HG03108 (cell line): ENCODE results near the gene PTH2.

Experiments used
- ATAC-seq: cut with Tn5 transposase; IDR thresholded peaks from one replicate; pipeline ENCODE4 v1.9.1; 2021; ENCODE audit warnings: moderate library complexity; ENCODE audit not compliant: unreplicated experiment

Gene PTH2

DNA sequence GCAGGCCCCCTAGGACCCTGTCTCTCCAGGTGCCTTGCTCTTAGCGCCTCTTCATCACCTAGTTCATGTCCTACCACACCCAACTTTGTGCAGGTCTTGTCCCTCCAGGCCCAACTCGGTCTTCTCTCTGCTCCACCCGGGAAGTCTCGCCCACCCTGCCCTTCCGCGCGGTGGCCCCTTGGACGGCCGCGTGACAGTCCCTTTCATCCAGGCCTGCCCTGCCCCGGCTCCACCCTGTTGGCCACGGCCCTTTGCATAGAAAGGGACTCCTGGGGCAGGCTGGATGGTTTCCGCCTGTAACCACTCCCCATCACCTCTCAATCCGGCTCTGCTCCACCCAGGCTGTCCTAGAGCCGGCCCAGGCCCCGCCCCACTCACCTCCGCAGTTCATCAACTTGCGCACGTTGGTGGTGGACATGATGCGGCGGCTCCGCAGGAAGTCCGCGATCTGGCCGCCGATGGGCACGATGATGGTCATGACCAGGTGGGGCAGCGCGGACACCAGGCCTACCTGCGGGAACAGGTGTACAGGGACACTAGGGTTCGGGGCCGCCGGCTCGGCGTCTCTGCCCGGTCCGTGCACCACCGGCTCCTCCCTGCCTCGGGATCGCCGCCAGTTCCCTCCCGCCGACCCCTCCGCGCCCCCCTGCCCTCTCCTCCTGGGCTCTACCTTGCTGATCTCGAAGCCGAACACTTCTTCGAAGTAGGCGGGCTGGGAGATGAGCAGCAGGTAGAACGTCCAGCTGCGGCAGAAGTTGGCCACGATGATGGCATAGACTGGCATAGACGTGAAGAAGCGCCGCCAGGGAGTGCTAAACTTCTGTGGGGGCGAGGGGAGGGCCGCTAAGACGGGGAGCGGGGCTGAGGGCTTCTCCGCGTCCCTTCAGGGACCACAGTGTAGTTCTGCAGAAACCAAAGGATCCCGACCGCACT is 9.2 kb upstream of the PTH2 start:
- no peak for ATAC-seq

DNA sequence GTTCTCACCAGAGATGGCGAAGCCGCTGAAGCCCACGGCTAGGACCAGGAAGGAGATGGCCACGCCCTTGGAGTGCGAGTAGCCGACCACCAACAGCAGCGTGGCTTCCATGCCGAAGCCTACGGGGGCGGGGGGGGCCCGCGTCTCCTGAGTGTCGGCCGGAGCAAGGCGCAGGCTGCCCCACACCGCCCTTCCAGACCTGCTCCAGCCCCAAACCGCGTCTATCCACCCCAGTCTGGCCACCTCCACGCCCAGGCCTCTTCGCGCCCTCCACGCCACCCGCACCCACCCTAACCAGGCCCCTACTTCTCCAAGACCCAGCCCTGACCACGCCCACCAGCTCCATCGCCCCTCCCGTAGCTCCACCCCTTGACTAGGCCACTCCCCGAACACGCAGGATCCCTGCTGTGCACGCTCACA is 8.1 kb upstream of the PTH2 start:
- ATAC-seq: no peak

DNA sequence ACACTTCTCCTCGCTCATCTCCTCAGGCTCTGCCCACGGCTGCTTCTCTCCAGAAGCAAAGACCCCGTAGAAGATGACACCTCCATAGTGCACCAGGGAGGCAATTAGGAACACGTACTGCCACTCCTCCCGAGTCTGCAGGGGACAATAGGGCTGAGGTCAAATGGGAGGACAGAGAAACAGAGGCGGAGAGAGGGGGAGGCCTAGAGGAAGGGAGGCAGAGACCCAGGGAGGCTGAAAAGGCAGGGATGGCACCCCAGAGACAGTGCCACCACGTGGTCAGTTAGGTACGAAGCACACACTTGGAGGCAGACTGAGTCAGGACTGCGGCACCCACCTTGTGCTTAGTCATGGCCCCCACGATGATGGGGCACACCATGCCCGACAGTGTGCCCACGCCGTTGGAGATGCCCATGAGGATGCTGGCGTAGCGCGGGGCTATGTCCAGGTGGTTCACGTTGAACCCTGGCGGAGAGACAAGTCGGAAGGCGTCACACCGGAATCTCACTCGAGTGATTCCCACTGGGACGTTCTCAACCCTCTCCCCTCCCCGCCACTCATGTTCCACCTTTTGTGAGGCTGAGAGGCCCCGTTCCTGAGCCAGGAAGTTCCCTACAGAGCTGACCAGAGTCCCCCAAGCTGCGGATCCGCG is 7.6 kb upstream of the PTH2 start:
- ATAC-seq: no peak

DNA sequence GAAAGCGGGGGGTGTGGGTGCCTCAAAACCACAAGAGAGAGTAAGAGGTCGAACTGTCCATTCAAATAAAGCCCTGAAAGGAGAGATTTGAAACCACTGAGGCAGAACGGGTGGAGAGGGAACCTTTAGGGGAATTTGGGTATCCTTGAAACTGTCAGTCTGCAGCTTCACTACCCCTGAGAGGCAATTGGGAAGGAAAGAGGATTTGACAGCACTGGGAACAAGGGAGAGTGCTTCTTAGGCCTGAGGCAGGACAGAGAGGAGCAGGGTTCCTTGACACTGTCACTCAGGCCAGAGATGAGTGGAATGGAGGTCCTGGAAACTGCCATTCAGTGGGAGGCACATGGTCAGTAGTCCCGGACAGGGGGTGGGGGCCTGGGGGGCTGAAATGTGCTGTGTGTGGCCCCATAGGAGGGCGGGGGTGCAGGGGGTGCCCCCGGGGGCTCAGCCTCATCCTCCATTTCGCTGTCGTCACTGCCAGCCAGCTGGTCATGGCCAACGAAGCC is 7.0 kb upstream of the PTH2 start:
- no peak for ATAC-seq

DNA sequence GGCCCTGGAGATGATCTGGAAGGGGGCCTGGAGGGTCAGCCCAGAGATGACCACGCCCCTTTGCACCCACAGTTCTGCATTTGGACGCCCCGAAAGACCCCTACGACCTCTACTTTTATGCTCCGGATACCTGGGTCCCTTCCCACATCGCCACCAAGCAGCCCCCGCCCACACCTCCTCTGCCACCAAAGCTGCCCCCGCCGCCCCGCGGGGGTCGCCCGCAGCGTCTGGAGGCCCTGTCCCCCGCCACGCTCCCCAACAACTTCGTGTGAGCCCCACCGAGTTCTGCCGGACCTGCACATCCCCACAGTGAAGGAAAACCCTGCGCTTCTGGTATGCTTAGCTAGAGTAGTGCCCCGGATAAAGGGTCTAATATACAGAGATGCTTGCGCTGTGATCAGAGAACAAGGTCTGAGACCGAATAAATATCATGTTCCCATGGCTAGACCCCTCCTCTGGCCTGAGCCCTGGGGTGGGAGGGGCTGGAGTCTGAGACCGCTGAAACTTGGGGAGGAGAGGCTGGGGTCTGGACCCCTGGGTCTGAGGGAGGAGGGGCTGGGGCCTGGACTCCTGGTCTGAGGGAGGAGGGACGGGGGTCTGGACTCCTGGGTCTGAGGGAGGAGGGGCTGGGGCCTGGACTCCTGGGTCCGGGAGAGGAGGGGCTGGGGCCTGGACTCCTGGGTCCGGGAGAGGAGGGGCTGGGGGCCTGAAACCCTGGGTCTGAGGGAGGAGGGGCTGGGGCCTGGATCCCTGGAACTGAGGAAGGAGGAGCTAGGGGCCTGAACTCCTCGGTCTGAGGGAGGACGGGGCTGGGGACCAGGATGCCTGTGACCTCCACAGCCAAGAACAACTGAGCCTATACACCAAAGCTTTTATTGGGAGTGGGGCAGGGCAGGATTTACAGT is 5.6 kb upstream of the PTH2 start:
- no peak for ATAC-seq

DNA sequence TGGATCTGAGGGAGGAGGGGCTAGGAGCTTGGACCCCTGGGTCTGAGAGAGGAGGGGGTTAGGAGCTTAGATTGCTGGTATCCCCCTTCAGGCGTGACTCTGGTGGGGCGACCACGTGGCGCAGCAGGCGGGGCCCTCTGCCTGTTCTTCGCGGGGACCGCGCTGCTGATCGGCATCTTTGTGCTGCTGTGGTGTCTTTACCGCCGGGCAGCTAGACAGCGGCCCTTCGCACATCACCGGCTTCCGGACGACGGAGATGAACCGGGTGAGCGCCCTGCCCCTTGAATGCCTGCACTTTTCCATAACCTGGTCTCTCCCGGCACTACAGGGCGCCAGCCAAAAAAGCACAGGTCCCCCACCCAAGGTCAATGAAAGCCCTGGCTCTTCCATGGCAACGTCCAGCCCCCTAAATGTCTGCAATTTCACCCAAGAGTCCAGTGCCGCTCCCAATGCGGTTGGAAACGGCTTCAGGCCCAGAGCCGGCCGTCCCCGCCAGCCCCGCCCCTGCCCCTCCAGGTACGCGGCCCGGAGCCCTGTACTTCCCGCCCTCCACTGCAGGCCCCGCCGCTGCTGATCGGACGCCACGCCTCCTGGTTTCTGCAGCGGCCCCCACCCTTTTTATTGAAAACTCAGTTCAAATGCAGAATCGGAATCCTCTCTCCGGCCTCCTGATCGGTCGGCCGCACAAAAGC is 4.8 kb upstream of the PTH2 start:
- ATAC-seq: no peak

DNA sequence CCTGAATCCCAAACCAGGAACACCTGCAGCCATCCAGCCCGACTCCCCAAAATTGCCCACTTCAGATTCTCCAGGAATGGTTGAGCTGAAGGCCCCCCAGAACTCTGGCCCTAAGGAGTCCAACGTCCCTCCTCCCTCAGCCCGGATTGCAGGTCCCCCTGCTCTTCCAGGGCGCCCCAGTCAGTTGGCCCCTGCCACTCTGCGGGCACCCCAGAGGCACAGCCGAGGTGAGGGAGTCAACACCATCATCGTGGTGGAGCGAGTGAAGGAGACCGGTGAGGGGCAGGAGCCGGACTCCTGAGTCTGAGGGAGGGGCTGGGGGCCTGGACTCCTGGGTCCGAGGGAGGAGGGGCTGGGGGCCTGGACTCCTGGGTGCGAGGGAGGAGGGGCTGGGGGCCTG is 4.1 kb upstream of the PTH2 start:
- no peak for ATAC-seq

DNA sequence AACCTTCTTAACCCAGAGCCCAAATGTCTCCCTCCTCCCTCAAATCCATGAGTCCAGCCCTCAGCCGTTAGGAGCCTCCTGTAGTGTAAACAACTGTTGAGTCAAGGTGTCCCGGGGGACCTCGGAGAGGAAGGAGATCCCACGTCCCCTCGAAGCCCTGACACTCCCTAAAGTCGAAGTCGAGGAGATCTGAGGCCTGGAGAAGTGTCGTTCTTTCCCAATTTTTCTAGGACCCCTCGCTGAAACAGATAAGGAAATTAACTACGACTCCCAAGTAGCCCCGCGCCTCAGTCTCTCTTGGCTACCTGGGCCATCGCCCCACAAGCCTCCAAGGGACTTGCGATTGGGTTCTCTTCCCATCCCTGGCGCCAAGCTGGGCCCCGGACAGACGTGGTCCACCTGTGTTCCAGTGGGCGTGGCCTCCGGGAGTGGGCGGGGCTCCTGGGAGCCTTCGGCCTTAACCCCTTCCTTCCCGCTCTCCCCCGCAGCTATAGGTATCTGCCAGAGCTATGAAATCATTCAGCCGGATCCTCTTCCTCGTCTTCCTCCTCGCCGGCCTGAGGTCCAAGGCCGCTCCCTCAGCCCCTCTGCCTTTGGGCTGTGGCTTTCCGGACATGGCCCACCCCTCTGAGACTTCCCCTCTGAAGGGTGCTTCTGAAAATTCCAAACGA is 2.8 kb upstream of the PTH2 start:
- ATAC-seq: no peak

DNA sequence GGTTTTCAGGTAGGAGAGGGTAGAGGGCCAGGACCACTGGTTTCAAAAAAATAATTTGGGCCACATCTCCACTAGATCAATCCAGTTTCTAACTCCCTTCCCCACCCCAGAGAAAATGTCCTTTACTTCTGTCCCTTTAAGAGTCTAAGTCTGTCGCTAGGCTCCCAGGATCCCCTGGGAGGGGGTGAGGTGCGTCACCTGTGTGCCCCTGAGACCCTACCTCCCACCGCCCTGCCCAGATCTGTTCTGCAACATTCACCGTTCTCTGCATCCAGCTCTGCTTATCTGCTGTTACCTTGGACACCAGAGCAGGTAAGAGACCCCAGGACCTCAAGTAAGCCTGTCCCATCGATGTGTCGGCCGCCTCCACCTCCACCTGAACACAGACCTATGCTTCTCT is 1.9 kb upstream of the PTH2 start, which contains the start of gene GFY:
Gene GFY (plus strand): TSS at position 211 of the 400 bp plus-strand sequence. CDS start 1,043 bp downstream, outside the sequence.
- no peak for ATAC-seq

DNA sequence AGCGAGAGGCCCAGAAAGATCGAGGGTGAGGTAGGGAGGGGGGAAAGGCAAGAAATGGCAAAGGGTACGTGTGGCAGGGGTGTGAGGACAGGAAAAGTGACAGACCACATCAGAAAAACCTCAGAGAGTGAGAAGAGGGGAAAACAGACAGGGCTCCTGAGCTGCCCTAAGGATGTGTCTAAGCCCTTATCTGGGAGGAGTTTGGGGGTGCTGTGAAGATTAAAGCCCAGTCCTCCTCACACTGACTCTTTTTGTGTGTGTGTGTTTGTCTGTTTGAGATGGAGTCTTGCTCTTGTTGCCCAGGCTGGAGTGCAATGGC is 703 bp upstream of the PTH2 start:
- ATAC-seq: no peak

DNA sequence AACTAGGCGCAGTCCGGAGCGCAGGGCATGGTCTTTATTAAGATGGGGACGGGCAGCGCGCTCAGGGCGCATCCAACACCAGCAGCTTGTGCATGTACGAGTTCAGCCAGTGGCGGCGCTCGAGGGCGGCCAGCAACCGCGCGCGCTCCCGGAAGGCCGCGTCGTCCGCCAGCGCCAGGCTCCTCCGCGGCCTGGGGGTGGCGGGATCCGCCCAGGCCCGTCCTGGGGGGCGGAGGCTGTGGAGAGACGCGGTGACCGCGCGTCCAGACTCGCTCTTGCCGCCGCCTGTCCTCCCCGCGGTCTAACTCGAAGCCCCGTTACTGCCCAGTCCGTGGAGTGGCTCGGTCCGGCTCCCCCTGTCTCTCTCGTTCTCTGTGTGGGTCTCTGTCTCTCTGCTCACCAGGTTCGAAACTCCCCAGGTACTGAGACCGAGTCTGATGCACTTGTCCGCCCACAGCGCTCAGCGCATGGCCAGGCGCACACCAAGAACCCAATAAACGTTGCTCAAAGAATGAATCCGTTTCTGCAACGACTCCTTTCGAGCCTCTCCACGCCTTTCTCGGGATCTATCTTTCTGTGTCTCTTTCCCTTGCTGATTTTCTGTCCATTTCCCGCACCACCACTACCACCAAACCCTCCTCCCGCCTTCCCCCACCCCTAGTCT is 702 bp downstream of the PTH2 start:
- no peak for ATAC-seq

DNA sequence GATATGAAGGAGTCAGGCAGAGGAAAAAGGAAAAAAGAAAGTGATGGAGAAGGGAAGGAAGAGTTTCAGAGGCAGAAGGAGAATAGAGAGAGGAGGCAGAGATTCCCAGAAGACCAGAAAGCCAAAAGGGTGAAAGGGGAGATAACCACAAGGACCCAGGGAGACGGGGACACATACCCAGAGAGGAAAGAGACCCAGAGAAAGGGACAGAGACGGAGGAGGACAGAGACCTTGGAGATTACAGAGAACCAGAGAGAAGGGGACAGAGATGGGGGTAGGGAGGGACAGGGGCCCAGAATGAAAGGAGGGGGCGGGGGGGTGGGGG is 1.4 kb downstream of the PTH2 start:
- ATAC-seq: no peak

DNA sequence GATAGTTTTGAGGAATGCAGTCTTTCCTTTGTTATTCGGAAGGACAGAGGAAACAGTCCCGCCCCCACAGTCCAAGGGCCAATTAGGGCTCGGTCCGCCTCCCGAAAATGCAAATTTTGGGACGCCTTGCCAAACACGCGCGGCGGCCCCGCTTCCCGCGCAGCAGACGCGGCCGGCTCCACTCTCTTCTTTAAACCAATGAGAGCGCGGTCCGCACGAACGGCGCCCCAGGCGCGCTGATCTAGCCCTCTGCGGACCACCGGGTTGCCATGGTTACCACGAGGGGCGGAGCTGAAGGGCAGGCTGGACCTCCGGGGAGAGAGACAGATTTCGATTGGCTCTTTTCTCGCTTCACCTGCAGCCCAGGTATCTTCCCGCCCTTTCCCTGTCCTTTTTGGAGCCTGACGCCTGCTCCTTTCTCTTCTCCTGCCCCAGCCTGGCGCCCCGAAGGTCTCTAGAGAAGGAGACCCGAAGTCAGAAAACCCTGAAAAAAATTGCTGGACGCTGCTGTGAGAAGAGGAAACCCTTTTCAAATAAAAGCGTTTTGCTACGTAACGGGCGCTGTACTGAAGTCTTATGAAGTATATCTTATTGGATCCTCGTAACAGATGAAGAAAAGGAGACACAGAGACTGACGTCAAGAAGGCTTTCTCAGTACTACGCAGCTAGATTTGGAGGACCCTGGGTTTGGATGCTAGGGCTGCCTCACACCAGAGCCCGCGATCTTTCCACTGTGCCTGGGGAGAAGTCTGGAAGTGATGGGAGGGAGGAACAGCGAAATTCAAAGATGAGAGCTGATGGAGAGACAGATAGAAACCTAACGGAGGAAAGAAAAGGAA is 2.0 kb downstream of the PTH2 start:
- no peak for ATAC-seq

DNA sequence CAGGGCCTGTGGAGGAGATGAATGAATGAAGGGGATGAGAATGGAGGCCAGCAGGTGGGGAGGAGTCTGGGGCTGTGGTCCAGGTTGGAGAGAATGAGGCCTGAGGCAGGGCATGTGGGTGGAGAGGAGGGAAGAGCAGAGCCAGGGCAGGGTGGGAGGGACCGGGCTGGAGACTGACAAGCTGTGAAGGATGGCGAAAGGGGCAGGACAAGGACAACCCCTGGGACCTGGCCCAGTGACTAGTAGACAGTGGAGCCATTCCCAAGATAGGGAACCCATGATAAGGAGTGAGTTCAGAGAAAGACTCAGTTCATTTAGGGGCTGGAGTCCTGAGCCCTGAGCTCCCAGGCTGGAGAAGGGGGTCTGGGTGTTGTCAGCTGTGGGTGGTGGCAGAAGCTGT is 3.0 kb downstream of the PTH2 start:
- ATAC-seq: no peak

DNA sequence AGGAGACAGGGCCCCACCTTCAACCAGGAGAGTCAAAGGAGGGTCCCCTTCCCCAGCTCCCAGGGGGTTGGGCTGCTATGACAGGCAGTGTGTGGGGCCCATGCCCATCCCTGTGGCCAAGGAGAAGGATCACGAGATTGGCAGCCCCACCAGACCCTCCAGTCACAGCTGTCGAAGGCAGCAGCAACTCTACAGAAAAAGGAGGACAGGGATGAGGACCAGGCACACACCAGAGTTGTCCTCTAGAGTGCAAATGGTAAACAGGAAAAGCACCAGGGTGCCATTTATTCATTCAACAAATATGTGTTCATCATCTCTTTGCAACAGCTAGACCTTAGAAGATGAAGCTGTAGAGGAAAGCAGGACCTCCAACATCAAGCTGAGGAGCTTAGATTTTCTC is 4.1 kb downstream of the PTH2 start:
- no peak for ATAC-seq

DNA sequence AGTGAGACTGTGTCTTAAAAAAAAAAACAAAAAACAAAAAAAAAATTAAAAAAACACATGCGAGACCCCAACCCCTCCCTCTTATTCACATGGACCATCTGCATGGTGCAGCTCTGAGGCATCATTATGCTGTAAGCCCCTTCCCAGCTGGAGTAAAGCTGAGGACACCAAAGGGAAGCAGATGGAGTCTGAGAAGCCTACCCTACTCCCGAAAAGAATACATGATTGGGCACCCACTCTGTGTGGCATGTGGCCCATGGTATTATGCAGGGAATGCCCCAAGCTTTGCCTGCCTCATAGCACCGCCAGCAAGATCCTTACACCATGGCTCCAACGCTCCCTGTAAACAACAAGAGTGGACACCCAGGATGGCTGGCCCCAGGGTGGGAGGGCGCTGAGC is 4.7 kb downstream of the PTH2 start:
- no peak for ATAC-seq

DNA sequence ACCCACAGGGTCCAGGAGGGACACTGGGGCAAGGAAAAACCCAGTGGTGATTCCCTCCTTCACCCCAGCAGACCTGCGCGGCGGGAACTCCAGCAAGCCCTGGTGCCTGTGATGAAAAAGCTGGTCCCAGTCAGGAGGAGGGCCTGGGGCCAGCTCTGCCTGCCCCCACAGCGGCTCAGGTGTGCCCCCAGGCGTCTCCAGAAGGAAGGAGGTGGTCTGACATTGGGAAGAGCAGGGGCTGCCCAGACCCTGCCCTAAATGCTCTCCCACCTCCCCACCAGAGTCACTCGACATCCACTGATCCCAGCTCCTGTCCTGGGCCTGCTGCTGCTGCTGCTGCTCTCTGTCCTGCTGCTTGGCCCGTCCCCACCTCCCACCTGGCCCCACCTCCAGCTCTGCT is 6.2 kb downstream of the PTH2 start:
- no peak for ATAC-seq

DNA sequence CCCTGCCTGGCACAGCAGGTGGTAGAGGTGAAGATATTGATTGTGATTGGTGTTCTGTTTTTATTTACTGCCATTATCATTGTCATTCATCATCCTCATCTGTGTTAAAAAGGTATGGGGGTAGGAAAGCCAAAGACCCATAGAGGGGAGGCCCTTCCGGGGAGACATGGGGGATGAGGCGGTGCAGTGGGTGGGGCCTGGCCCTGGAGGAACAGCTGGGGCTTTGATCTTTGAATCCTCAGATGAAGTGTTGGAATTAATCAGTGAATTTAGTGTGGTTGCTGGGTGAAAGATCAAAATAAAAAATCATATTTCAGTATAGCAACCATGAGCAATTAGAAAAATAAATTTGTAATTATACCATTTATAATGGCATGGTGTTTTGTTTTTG is 7.4 kb downstream of the PTH2 start:
- ATAC-seq: no peak
